HG03521 (cell line): Measurements from ENCODE around the gene TDRD10.
"Not testable (repeated sequence)": the region's sequence is repeated elsewhere in the genome, so short reads cannot be mapped to it uniquely, and the experiment has no call there.

Experiments used
- ATAC-seq: cut with Tn5 transposase; IDR thresholded peaks from one replicate; pipeline ENCODE4 v1.9.1; 2021; ENCODE audit warnings: mild to moderate bottlenecking, moderate library complexity; ENCODE audit not compliant: unreplicated experiment

The TDRD10 gene

DNA sequence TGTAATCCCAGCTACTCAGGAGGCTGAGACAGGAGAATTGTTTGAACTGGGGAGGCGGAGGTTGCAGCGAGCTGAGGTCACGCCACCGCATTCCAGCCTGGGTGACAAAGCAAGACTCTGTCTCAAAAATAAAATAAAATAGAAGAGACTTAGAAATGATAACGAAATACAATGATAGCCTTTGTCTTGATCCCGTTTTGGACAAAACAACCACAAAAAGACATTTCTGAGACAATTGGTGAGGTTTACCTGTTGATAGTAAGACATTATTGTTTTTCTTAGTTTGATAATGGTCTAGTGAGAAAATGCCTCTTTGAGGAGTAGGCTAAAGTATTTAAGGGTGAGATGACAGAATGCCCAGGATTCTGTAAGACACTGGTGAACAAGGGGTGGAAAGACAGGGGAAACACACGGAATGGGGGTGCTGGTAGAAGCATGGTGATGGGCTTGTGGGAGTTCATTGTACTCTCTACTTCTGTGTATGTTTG is 12.1 kb downstream of the TDRD10 start:
- ATAC-seq, result no peak

DNA sequence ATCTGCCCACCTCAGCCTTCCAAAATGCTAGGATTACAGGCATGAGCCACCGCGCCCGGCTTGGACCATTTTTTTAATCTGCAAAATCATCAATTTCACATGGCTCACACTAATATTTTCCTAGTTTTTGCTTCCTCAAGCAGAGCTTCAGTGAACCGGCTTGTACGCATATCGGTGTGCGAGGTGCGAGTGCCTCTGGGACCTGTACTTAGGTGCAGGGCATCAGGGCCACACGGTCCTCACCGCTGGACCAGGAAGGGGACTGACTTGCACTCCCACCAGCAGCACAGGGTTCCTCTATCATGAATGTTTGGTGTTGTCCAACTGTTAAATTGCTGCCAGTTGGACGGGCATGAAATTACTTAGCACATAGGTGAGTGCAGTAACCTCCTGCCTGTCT is 15.6 kb downstream of the TDRD10 start:
- no peak for ATAC-seq

DNA sequence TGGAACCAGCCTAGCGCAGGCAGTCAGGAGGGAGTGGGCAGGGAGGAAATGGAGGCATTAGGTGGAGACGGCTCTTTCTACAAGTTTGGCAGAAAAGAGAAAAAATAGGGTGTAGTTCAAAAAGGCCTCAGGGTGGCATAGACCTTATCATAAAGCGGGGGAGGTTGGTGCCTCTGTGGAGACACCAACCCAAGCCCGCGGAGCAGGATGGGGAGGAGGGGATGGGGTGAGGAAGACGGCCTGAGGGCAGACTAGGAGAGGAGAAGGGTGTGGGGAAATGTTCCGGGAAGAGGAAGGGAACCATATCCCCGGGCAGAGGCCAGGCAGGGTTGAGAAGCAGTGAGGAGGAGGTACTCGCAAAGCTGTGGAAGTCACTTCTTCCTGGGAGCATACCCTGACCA is 17.6 kb downstream of the TDRD10 start:
- ATAC-seq, result no peak

DNA sequence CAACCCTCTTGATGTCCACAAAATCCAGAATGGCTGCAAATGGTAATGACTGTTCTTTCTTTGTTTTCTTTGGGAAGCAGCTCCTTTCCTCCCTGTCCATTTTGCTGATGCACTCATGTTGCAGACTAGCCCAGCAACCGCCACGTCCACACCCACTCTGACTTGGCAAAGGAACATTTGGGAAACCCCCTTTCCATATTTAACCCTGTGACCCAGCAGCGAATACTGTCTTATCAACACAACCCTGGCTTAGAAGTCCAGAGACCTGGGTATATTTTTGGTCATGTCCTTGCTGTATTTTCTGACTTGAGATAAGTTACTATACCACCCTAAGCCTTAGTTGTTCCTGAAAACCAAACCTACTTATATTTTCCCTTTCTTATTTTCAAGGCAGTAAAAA is 18.3 kb downstream of the TDRD10 start:
- ATAC-seq, result no peak

DNA sequence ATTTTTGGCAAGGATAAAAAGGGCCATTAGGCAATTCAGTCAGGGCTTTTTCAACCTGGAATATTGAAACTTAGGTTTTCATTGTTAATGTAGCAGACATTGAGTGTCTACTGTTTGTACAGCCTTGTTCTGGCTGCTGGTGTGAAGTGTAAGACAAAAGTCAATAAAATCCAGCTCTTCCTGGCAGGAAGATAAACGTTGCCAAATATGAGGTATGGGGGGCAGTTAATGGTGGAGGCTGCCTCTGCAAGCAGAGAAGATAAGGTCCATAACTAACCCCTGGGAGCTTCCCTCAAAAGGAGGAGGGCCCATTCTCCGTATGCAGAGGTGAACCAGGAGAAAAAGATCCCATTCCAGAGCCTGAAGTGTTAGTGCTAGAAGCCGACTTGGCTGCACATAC is 19.7 kb downstream of the TDRD10 start:
- ATAC-seq, result no peak

GRCh38 chr1:154524881-154525280 is 22.9 kb downstream of the TDRD10 start:
- ATAC-seq, result no peak

DNA sequence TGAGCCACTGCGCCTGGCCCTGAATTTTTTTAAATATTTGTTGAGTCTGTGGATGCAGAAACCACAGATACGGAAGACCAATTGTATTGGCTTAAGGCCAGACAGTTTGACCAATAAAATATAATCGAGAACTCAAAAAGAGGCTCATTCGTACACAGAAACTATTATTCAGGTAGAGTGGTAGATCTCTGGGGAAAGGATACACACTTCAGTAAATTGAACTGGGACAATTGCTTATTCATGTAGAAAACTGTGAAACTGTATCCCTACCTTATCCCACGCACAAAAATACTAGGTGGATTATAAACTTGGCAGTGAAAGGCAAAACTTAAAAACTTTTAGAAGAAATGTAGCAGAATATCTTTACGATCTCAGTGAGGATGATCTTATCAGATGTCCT is 25.2 kb downstream of the TDRD10 start:
- ATAC-seq, result no peak

- ATAC-seq, result no peak
These were observed 27.3 kb downstream of the TDRD10 start for GRCh38 chr1:154529308-154529707.

- ATAC-seq, result not testable (repeated sequence)
These were observed 29.9 kb downstream of the TDRD10 start for GRCh38 chr1:154531950-154532349.

GRCh38 chr1:154533952-154534844 is 32.2 kb downstream of the TDRD10 start:
- ATAC-seq, result no peak

- ATAC-seq, result no peak
These were observed 34.6 kb downstream of the TDRD10 start for GRCh38 chr1:154536570-154536969.

DNA sequence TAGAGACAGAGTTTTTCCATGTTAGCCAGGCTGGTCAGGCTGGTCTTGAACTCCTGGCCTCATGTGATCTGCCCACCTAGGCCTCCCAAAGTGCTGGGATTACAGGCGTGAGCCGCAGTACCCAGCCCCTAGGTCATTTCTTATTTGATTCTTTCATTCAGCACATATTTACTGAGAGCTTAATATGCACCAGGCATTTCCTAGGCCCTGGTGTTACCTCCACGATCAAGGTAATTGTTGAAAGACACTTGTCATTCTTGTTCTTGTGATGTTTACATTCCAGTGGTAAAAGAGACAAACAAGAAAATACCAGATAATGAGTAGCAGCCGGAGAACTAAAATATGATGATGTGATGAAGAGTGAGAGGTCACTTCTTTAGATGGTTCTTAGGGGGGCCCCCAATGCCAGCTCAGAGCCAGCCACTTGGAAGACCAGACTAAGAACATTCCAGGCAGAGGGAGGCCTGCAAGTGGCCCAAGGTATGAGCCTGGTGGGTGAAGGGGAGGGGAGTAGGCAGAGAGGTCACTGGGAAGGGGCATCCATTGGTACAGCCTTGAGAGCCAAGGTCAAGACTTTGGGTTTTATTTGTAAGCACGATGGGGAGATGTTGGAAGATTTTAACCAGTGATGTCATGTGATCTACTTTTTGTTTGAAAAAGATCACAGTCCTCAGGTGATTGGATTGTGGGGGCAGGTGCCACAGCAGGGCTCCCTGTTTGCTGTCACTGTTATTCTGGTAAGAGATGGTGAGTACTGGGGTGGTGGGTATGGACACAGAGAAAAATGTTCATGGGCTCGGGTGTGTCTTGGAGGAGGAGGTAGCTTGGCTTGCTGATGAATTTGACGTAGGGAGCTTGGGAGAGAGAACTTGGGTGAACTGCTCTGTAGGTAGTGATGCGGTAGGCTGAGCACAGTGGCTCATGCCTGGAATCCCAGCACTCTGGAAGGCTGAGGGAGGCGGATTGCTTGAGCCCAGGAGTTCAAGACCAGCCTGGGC is 37.8 kb downstream of the TDRD10 start:
- ATAC-seq, result no peak

- ATAC-seq, result no peak
These were observed 39.2 kb downstream of the TDRD10 start for GRCh38 chr1:154541231-154541630.

DNA sequence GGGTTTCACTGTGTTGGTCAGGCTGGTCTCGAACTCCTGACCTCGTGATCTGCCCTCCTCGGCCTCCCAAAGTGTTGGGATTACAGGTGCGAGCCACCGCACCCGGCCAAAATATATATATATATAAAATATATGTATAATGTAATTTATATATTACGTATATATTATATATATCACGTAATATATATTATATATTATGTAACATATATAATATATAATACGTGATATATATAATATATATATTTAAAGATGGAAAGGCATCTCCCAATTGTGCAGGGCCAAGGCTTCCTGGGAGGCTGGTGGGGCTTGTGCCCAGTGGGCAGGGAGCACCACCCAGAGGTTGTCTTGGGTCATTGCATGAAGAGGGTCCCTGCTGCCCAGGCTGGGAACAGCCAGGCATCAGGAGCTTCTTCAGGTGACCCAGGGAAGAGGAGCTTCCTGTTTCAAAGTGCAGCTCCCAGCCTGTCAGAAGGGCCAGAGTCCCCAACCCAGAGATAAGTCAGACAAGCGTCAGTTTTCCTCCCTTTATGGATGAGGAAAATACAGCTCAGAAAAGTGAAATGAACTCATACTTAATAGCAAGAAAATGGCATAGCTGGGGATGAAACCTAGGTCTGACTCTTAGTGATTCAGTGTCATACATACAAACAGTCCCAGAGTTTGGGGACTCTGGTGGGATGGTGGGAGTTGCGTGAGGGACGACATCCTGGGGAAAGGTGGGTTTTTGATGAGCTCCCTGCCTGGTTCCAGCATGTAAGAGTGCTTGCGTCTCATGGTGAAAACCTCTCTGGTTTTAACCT is 44.4 kb downstream of the TDRD10 start:
- ATAC-seq, result no peak

DNA sequence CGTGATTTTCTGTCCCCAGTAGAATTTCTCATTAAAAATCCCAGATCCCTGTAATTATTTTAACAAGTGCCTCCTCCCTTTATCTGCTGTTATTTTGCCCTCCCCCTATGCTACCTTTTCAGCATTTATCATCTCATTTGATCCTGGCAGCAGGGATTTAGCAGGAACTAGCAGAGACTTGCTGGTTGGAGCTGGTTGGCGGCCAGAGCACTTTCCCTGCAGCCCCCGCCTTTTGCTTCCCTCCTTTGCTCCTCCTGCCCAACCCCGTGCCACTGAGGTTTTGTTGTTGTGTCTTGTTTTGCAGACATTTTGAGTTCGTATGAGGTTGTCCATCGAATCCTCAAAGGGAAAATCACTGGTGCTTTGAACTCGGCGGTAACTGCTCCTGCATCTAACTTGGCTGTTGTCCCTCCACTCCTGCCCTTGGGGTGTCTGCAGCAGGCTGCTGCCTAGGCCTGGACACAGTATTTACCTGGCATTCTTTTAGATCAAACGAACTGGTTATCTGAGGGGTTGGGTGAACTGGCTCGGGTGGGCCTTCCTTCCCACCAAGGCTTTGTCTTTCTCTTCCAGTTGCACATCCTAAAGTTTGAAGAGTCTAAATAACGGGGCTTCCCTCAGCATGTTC is 45.2 kb downstream of the TDRD10 start:
- no peak for ATAC-seq

DNA sequence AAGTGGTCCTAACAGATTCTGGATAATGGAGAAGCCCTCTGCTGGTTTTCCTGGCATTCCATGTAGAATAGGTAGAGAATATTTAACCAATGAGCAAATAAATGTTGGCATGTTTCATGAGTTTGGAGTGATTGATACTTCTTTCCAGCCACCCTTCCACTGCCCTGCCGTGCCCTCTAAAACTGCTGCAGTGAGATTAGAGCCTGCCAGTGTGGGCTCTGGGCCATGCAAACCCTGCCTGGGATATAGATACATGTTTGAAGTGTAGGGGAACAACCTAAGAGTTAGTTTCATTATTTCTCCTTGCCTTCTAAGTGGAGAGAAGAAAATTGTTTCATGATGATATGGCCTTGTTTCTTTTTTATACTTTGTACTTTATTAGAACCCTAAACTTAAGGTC is 46.0 kb downstream of the TDRD10 start:
- no peak for ATAC-seq

GRCh38 chr1:154549202-154549770 is 47.3 kb downstream of the TDRD10 start:
- no peak for ATAC-seq

GRCh38 chr1:154550070-154550469 is 48.1 kb downstream of the TDRD10 start:
- ATAC-seq, result no peak

GRCh38 chr1:154550657-154551056 is 48.6 kb downstream of the TDRD10 start:
- ATAC-seq, result no peak

GRCh38 chr1:154551474-154551873 is 49.5 kb downstream of the TDRD10 start:
- ATAC-seq, result no peak
